Nucleus accumbens (tissue), 56 donors: Measurements from ENCODE around the gene BRD3.

ENCODE experiments used
- DNase-seq, 56 donors: peaks; one replicate each; lab custom pipeline; 2025; lab: John Stamatoyannopoulos, UW

BRD3 gene

GRCh38 chr9:133982971-133983720 lies 84.7 kb downstream of the BRD3 start:
- no peak for DNase-seq

DNA sequence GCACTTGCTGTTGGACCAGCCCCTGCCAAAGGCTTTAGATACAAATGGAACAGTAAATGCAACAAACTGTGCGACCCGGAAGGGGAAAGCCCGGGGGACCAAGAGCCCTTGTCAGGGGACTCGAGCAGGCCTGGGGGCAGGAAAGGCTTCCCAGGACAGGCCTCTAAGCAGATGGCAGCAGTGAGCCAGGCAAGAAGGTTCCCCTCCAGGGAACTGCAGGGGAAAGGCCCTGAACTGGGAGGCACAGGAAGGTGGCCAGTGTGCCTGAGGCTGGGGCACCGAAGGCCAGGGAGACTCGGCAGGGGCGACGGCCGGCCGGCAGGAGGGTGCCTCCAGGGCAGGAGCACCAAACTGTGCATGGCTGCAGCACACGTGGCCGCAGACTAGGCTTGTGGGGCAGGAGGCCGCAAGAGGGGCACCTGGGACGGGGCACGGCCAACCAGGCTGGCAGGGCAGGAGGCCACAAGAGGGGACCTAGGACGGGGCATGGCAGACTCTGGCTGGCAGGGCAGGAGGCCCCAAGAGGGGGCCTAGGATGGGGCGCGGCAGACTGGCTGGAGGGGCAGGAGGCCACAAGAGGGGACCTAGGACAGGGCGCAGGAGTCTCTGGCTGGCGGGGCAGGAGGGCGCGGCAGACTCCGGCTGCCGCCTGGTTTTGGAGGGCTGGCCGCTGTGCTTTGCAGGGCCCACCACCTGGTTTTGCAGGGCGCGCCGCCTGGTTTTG lies 85.7 kb downstream of the BRD3 start:
- DNase-seq = no peak

GRCh38 chr9:133981589-133981957 lies 86.3 kb downstream of the BRD3 start:
- no peak for DNase-seq

DNA sequence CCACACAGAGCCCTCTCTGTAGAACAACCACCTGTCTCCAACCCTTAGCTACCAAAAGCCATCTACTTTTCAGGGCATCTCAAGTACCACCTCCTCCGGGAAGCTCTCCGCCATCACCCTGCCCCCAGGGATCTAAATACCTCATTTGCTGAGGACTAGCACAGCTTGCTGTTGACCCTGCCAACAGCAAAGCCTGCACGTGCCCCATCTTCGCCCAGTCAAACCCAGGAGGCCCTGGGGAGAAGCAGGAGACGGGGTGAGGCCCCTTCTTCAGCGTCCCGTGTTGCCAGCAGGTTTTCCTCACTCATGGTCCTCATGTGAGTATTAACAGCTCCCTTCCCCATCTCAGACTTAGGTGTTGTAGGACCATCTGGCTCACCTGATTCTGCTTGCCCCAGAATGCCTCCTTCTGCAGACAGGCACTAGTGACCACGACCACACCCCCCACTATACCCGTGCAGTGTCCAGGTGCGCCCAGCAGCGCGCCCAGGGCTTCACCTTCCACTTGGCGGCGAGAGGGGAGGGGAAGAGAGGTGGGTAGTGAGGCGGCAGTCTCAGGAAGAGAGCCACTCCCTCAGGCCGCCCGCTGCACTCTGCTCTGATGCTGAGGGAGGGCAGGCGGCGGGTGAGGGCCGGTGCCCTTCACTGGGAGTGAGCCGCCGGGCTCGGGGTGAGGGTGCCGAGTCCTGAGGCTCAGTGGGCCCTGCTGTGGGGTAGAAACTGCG lies 86.8 kb downstream of the BRD3 start:
- no peak for DNase-seq
